ENCODE data around the gene PDE7B. TPM values are rescaled to one million over a fixed set of nuclear protein-coding genes. Genes with fewer than 3 reads are reported as not detected.

Gene PDE7B
- total and polyA plus RNA-seq, 2 donors (not counting 1 experiment from before 2014, with no cell fraction given), result 7.9 to 21.5 TPM

DNA sequence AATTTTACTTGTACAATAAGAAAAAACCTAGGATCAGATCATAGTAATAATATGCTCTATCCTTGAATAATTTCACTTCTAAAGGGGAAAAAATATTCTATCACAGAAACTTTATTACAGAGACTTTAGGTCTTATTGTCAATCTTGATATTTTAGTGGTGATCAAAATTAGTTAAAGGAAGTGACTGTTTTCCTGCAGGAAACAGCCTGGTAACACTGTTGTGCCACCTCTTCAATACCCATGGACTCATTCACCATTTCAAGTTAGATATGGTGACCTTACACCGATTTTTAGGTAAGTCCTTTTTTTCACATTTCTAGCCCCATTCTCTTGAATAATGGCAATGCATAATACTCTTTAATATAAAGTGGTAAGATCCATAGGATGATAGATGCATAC, 299.5 kb downstream of the PDE7B start:
- Histone ChIP-seq H3K27me3 (ENCODE audit: control insufficient read depth, insufficient read depth, low read length) (no peaks in the 10 kb centered on the region), H2AFZ (ENCODE audit: low read length) (no peak overlapping the region), H3K27ac (ENCODE audit: insufficient read depth, low read length) (no peak overlapping the region), H3K4me3 (replicated peaks in 1 of 4; ENCODE audit: control extremely low read depth in 1 of 4, insufficient read depth in 1 of 4, low read depth in 3 of 4, low read length in 4 of 4) (no peak overlapping the region), H3K9ac (ENCODE audit: insufficient read depth, low read length) (no peak overlapping the region), H3K4me1 (ENCODE audit: control insufficient read depth, extremely low read depth, insufficient read depth, low read length) (no peaks in the 10 kb centered on the region), H3K9me3 (ENCODE audit: control insufficient read depth, insufficient read depth, low read depth, low read length) (no peaks in the 10 kb centered on the region), H3K4me2 (ENCODE audit: extremely low read depth, insufficient read depth, low read length) (no peak overlapping the region), H4K20me1 (ENCODE audit: control insufficient read depth, extremely low read depth, insufficient read depth, low read length) (no peaks in the 10 kb centered on the region), H3K79me2 (ENCODE audit: control insufficient read depth, insufficient read depth, low read length) (no peaks in the 10 kb centered on the region), H3K36me3 (ENCODE audit: control insufficient read depth, insufficient read depth, low read length) (peaks cover 4% of the 10 kb centered on the region)
- no peak for DNase-seq (ENCODE audit: low read depth in 2 of 2)
- TF ChIP-seq EZH2 (IDR thresholded peaks at IDR 0.05; ENCODE audit: low read length, missing control alignments), result no peak
- TF ChIP-seq CTCF (conservative IDR thresholded peaks at IDR 0.05 in 1 of 2, IDR thresholded peaks at IDR 0.05 in 1 of 2; ENCODE audit: low read depth in 1 of 2, low read length in 2 of 2), result no peak

DNA sequence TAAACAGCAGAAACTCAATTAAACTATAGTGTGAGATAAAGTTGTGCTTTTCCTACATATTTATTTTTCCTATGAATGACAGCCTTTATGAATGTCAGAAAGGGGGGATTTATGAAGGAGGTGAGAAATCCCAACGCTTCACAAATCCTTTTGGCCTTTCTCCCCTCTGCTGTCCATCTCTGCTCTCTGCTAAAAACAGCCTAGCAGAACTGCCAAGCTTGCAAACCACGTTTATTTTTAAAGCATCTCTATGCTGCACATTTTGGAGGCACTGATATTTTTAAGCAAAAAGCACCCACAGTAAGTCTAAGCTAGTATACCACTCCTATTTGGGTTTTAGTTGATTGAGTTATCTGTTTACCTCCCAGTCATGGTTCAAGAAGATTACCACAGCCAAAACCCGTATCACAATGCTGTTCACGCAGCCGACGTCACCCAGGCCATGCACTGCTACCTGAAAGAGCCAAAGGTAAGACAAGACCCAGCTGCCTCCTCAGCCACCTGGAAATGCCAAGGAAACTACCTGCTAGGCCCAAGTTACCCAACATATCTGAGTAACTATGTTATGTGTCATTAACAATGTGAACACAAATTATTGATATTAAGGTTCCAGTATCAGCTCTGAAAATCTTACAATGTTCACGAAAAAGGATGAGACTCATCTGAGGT, 302.3 kb downstream of the PDE7B start:
- H3K27ac ChIP-seq (ENCODE audit: insufficient read depth, low read length), result no peak overlapping the region
- H3K9ac ChIP-seq (ENCODE audit: insufficient read depth, low read length), result no peak overlapping the region
- no peak for DNase-seq (ENCODE audit: low read depth in 2 of 2)
- TF ChIP-seq CTCF (conservative IDR thresholded peaks at IDR 0.05 in 1 of 2, IDR thresholded peaks at IDR 0.05 in 1 of 2; ENCODE audit: low read depth in 1 of 2, low read length in 2 of 2), result no peak
- no peak overlapping the region for H3K4me2 ChIP-seq (ENCODE audit: extremely low read depth, insufficient read depth, low read length)
- no peak overlapping the region for H2AFZ ChIP-seq (ENCODE audit: low read length)
- H3K79me2 ChIP-seq (ENCODE audit: control insufficient read depth, insufficient read depth, low read length), result no peaks in the 10 kb centered on the region
- H3K4me1 ChIP-seq (ENCODE audit: control insufficient read depth, extremely low read depth, insufficient read depth, low read length), result no peaks in the 10 kb centered on the region
- H4K20me1 ChIP-seq (ENCODE audit: control insufficient read depth, extremely low read depth, insufficient read depth, low read length), result no peaks in the 10 kb centered on the region
- H3K4me3 ChIP-seq (replicated peaks in 1 of 4; ENCODE audit: control extremely low read depth in 1 of 4, insufficient read depth in 1 of 4, low read depth in 3 of 4, low read length in 4 of 4), result no peak overlapping the region
- H3K9me3 ChIP-seq (ENCODE audit: control insufficient read depth, insufficient read depth, low read depth, low read length), result no peaks in the 10 kb centered on the region
- H3K27me3 ChIP-seq (ENCODE audit: control insufficient read depth, insufficient read depth, low read length), result no peaks in the 10 kb centered on the region
- peaks cover 4% of the 10 kb centered on the region for H3K36me3 ChIP-seq (ENCODE audit: control insufficient read depth, insufficient read depth, low read length)

GRCh38 chr6:136155191-136155590, 303.7 kb downstream of the PDE7B start:
- H3K79me2 ChIP-seq (ENCODE audit: control insufficient read depth, insufficient read depth, low read length), result no peaks in the 10 kb centered on the region
- H3K27me3 ChIP-seq (ENCODE audit: control insufficient read depth, insufficient read depth, low read length), result no peaks in the 10 kb centered on the region
- H3K4me3 ChIP-seq (replicated peaks in 1 of 4; ENCODE audit: control extremely low read depth in 1 of 4, insufficient read depth in 1 of 4, low read depth in 3 of 4, low read length in 4 of 4), result no peak overlapping the region
- H3K9ac ChIP-seq (ENCODE audit: insufficient read depth, low read length), result no peak overlapping the region
- TF ChIP-seq EZH2 (IDR thresholded peaks at IDR 0.05; ENCODE audit: low read length, missing control alignments), result no peak
- no peak for TF ChIP-seq CTCF (conservative IDR thresholded peaks at IDR 0.05 in 1 of 2, IDR thresholded peaks at IDR 0.05 in 1 of 2; ENCODE audit: low read depth in 1 of 2, low read length in 2 of 2)
- no peak overlapping the region for H3K4me2 ChIP-seq (ENCODE audit: extremely low read depth, insufficient read depth, low read length)
- H2AFZ ChIP-seq (ENCODE audit: low read length), result no peak overlapping the region
- no peaks in the 10 kb centered on the region for H3K9me3 ChIP-seq (ENCODE audit: control insufficient read depth, insufficient read depth, low read depth, low read length)
- H3K36me3 ChIP-seq (ENCODE audit: control insufficient read depth, insufficient read depth, low read length), result peaks cover 4% of the 10 kb centered on the region
- no peaks in the 10 kb centered on the region for H3K4me1 ChIP-seq (ENCODE audit: control insufficient read depth, extremely low read depth, insufficient read depth, low read length)
- DNase-seq (ENCODE audit: low read depth in 2 of 2), result no peak
- H4K20me1 ChIP-seq (ENCODE audit: control insufficient read depth, extremely low read depth, insufficient read depth, low read length), result no peaks in the 10 kb centered on the region
- no peak overlapping the region for H3K27ac ChIP-seq (ENCODE audit: insufficient read depth, low read length)

Measured in fibroblast of lung (primary cell).